ENCODE results near the gene TMEM132C. TPM values are rescaled to one million over a fixed set of nuclear protein-coding genes. Genes with fewer than 3 reads are reported as not detected.

TMEM132C gene
- total and polyA plus RNA-seq, 2 donors (not counting 3 experiments of a cell fraction or from before 2014, with no cell fraction given): not detected

DNA sequence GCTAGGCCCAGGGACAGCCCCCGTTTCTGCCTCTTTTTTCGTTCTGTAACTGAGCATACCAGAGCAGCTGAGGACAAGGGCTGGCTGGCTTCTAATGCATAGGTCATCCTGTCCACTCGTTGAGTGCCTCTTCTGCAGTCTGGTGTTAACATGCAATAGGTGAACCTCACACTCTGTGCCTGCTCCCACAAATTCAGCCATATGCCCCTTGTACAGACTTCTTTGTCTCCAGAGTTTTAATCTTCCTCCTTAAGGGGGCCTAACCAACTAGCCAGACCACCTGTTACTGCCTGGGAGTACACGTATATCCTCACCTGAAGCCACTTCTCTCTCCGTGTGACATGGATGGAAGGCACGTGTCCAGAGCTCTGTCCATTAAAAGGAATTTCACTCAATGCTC lies 445.7 kb downstream of the TMEM132C start:
- Histone ChIP-seq H3K4me3 (replicated peaks in 1 of 3; ENCODE audit: insufficient read depth in 1 of 3, low read depth in 1 of 3, low read length in 3 of 3) (no peak overlapping the region), H3K36me3 (ENCODE audit: control insufficient read depth in 2 of 2, extremely low read depth in 1 of 2, insufficient read depth in 2 of 2, low read length in 2 of 2) (no peaks in the 10 kb centered on the region), H3K79me2 (ENCODE audit: control insufficient read depth, insufficient read depth, low read length) (no peaks in the 10 kb centered on the region), H3K9ac (replicated peaks; ENCODE audit: extremely low read depth, insufficient read depth, low read length) (no peak overlapping the region), H2AFZ (ENCODE audit: low read depth, low read length) (no peak overlapping the region), H3K9me1 (replicated peaks; ENCODE audit: control insufficient read depth, extremely low read depth, insufficient read depth, low read length) (no peaks in the 10 kb centered on the region), H3K4me1 (ENCODE audit: control insufficient read depth, extremely low read depth, insufficient read depth, low read length) (no peaks in the 10 kb centered on the region), H3K9me3 (replicated peaks; ENCODE audit: control insufficient read depth, insufficient read depth, low read length) (peaks cover 10% of the 10 kb centered on the region), H4K20me1 (replicated peaks; ENCODE audit: control insufficient read depth, extremely low read depth, insufficient read depth, low read length) (no peaks in the 10 kb centered on the region), H3K4me2 (ENCODE audit: insufficient read depth, low read length) (no peak overlapping the region), H3K27ac (ENCODE audit: insufficient read depth, low read depth, low read length) (no peak overlapping the region), H3K27me3 (ENCODE audit: control insufficient read depth in 2 of 2, insufficient read depth in 2 of 2, low read length in 2 of 2) (no peaks in the 10 kb centered on the region)
- DNase-seq (ENCODE audit: low read depth, low spot score): no peak
- BruUV-seq (replicated peaks): no TSS peak
- CTCF ChIA-PET: no interaction called here
- no peak for FAIRE-seq
- intact Hi-C loops (cut with micrococcal nuclease): no loop called here
- dilution Hi-C loops (cut with MboI; ENCODE audit: extremely low pct_ligation_motif_present, low sequenced_read_pairs): no loop called here
- POLR2A ChIA-PET: no interaction called here
- TF ChIP-seq MYC (IDR thresholded peaks at IDR 0.05; ENCODE audit: low read depth, low read length): no peak

DNA sequence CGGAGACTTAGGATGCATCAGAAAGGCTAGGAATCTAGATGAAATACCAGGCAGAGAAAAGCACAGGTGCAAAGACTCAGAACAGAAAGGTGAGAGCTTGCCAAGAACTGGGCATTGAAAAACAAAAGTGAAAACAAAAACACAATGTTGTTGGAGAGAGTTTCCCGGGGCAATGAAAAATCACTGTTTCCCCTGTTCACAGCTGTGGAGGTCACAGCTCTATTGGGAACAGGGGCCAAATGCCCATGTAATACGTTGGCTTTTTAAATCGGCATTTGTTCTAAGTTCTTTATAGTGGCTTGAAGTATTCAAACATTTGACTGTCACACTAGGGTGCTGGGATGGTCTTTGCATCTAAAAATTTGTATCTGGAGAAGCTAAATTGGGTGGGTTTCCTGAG lies 448.5 kb downstream of the TMEM132C start:
- FAIRE-seq: no peak

More for the DNA sequence above, 448.5 kb downstream of the TMEM132C start:
- H4K20me1 ChIP-seq (replicated peaks; ENCODE audit: control insufficient read depth, extremely low read depth, insufficient read depth, low read length): no peaks in the 10 kb centered on the region
- no peak overlapping the region for H2AFZ ChIP-seq (ENCODE audit: low read depth, low read length)
- H3K36me3 ChIP-seq (ENCODE audit: control insufficient read depth in 2 of 2, extremely low read depth in 1 of 2, insufficient read depth in 2 of 2, low read length in 2 of 2): no peaks in the 10 kb centered on the region
- CTCF ChIA-PET: no interaction called here
- H3K4me1 ChIP-seq (ENCODE audit: control insufficient read depth, extremely low read depth, insufficient read depth, low read length): no peaks in the 10 kb centered on the region
- H3K27ac ChIP-seq (ENCODE audit: insufficient read depth, low read depth, low read length): no peak overlapping the region
- H3K4me3 ChIP-seq (replicated peaks in 1 of 3; ENCODE audit: insufficient read depth in 1 of 3, low read depth in 1 of 3, low read length in 3 of 3): no peak overlapping the region
- BruUV-seq (replicated peaks): no TSS peak
- no peak for DNase-seq (ENCODE audit: low read depth, low spot score)
- H3K27me3 ChIP-seq (ENCODE audit: control insufficient read depth in 2 of 2, insufficient read depth in 2 of 2, low read length in 2 of 2): no peaks in the 10 kb centered on the region
- intact Hi-C loops (cut with micrococcal nuclease) (no loop called here), dilution Hi-C loops (cut with MboI; ENCODE audit: extremely low pct_ligation_motif_present, low sequenced_read_pairs) (no loop called here)
- no peaks in the 10 kb centered on the region for H3K79me2 ChIP-seq (ENCODE audit: control insufficient read depth, insufficient read depth, low read length)
- POLR2A ChIA-PET: no interaction called here
- H3K9me3 ChIP-seq (replicated peaks; ENCODE audit: control insufficient read depth, insufficient read depth, low read length): peaks cover 7% of the 10 kb centered on the region
- TF ChIP-seq GATA2 (IDR thresholded peaks at IDR 0.05; ENCODE audit: insufficient read depth, insufficient read length, low read depth, low read length) (no peak), JUN (IDR thresholded peaks at IDR 0.05; ENCODE audit: borderline replicate concordance, insufficient read depth, insufficient read length, low read depth) (no peak), CTCF (IDR thresholded peaks at IDR 0.05; ENCODE audit: extremely low read depth in 1 of 2, insufficient read depth in 1 of 2, low read depth in 1 of 2, low read length in 2 of 2) (no peak), MYC (IDR thresholded peaks at IDR 0.05; ENCODE audit: low read depth, low read length) (no peak), POLR2A (IDR thresholded peaks at IDR 0.05; ENCODE audit: low read depth, low read length) (no peak), EZH2 (IDR thresholded peaks at IDR 0.05; ENCODE audit: borderline replicate concordance, low read depth, low read length, severe bottlenecking) (no peak), POLR2AphosphoS5 (IDR thresholded peaks at IDR 0.05; ENCODE audit: insufficient read depth, low read depth, low read length) (no peak), FOS (IDR thresholded peaks at IDR 0.05; ENCODE audit: borderline replicate concordance, insufficient read depth, low read length) (no peak), MAX (IDR thresholded peaks at IDR 0.05; ENCODE audit: insufficient read depth, insufficient read length) (no peak)
- H3K4me2 ChIP-seq (ENCODE audit: insufficient read depth, low read length): no peak overlapping the region
- no peak overlapping the region for H3K9ac ChIP-seq (replicated peaks; ENCODE audit: extremely low read depth, insufficient read depth, low read length)
- H3K9me1 ChIP-seq (replicated peaks; ENCODE audit: control insufficient read depth, extremely low read depth, insufficient read depth, low read length): no peaks in the 10 kb centered on the region

All from endothelial cell of umbilical vein (primary cell).